GM23338 (cell line): Measurements from ENCODE around the gene PSEN2. TPM values are rescaled to one million over a fixed set of nuclear protein-coding genes. Genes with fewer than 3 reads are reported as not detected.

Source experiments
- ATAC-seq: fragments of 200-7000 bp; cut with Tn5 transposase; 3 replicates; pipeline ENCODE4 v1.9.1; 2020
- DNase-seq: peaks from one replicate; pipeline ENCODE4 v3.0.0-alpha.2; 2015; ENCODE audit warnings: low spot score
- H2AFZ ChIP-seq: fragments of 200-600 bp; sonication (generic); 2 replicates; pipeline ENCODE4 v1.8.0; 2016; ENCODE audit warnings: antibody characterized with exemption, mild to moderate bottlenecking, moderate library complexity
- H3F3A ChIP-seq: fragments of 200-600 bp; sonication (generic); replicated peaks from 2 replicates; pipeline ENCODE4 v1.8.0; 2017; ENCODE audit warnings: antibody characterized with exemption, mixed run types, low read depth
- H3K27ac ChIP-seq: fragments of 200-600 bp; sonication (generic); 2 replicates; pipeline ENCODE4 v1.6.1; 2016; ENCODE audit warnings: low read depth
- H3K27me3 ChIP-seq: fragments of 200-600 bp; sonication (generic); 2 replicates; pipeline ENCODE4 v1.8.0; 2016; ENCODE audit warnings: mild to moderate bottlenecking, mixed run types, moderate library complexity; ENCODE audit not compliant: insufficient read depth
- H3K36me3 ChIP-seq: fragments of 200-600 bp; sonication (generic); 2 replicates; pipeline ENCODE4 v1.8.0; 2016; ENCODE audit warnings: mild to moderate bottlenecking; ENCODE audit not compliant: insufficient read depth
- H3K4me1 ChIP-seq: fragments of 200-600 bp; sonication (generic); 2 replicates; pipeline ENCODE4 v1.8.0; 2016; ENCODE audit warnings: mild to moderate bottlenecking, moderate library complexity; ENCODE audit not compliant: insufficient read depth
- H3K4me2 ChIP-seq: fragments of 200-600 bp; sonication (generic); 2 replicates; pipeline ENCODE4 v1.7.1; 2017; ENCODE audit warnings: mixed run types
- H3K4me3 ChIP-seq: fragments of 200-600 bp; sonication (generic); 2 replicates; pipeline ENCODE4 v1.6.1; 2016; ENCODE audit warnings: mixed run types
- H3K79me2 ChIP-seq: fragments of 200-600 bp; sonication (generic); replicated peaks from 2 replicates; pipeline ENCODE4 v1.8.0; 2017; ENCODE audit warnings: mild to moderate bottlenecking; ENCODE audit not compliant: insufficient read depth
- H3K9me2 ChIP-seq: fragments of 200-600 bp; sonication (generic); 2 replicates; pipeline ENCODE4 v1.8.0; 2017; ENCODE audit not compliant: insufficient read depth
- H4K20me1 ChIP-seq: fragments of 200-600 bp; sonication (generic); replicated peaks from 2 replicates; pipeline ENCODE4 v1.8.0; 2017; ENCODE audit warnings: mild to moderate bottlenecking; ENCODE audit not compliant: insufficient read depth
- H3K27ac Mint-ChIP-seq: 2 replicates; pipeline ENCODE4 v1.8.0; 2020; ENCODE audit warnings: inconsistent platforms, mild to moderate bottlenecking, moderate library complexity, mixed read lengths
- H3K27me3 Mint-ChIP-seq: 3 replicates; pipeline ENCODE4 v1.8.0; 2022; ENCODE audit warnings: low read depth, mild to moderate bottlenecking, moderate library complexity, mixed read lengths, inconsistent platforms; ENCODE audit not compliant: insufficient read depth, poor library complexity
- H3K36me3 Mint-ChIP-seq: 3 replicates; pipeline ENCODE4 v1.8.0; 2021; ENCODE audit warnings: low read depth, mild to moderate bottlenecking, inconsistent platforms, moderate library complexity, mixed read lengths
- H3K4me1 Mint-ChIP-seq: 3 replicates; pipeline ENCODE4 v1.8.0; 2020; ENCODE audit warnings: mild to moderate bottlenecking, inconsistent platforms, mixed read lengths
- H3K4me3 Mint-ChIP-seq: 3 replicates; pipeline ENCODE4 v1.8.0; 2021; ENCODE audit warnings: moderate library complexity, mild to moderate bottlenecking, inconsistent platforms, mixed read lengths
- H3K9me3 Mint-ChIP-seq: 3 replicates; pipeline ENCODE4 v1.8.0; 2020; ENCODE audit warnings: moderate library complexity, mild to moderate bottlenecking, inconsistent platforms, mixed read lengths
- CREB1 ChIP-seq: fragments of 250-450 bp; sonication (Bioruptor Pico); IDR thresholded peaks from 2 replicates; pipeline ENCODE4 v1.5.0; 2020; ENCODE audit warnings: low read depth, mild to moderate bottlenecking, moderate library complexity
- EZH2phosphoT487 ChIP-seq: fragments of 200-600 bp; sonication (generic); IDR thresholded peaks from one replicate; pipeline ENCODE4 v1.8.1; 2018; ENCODE audit warnings: antibody characterized with exemption; ENCODE audit not compliant: unreplicated experiment
- NANOG ChIP-seq: IDR thresholded peaks from 2 replicates; pipeline ENCODE4 v1.6.1; 2016; ENCODE audit warnings: antibody characterized with exemption, borderline replicate concordance
- POLR2AphosphoS5 ChIP-seq: IDR thresholded peaks from 2 replicates; pipeline ENCODE4 v1.6.1; 2016; ENCODE audit warnings: antibody characterized with exemption, low read depth
- STAT1 ChIP-seq: IDR thresholded peaks from one replicate; pipeline ENCODE4 v1.6.1; 2016; ENCODE audit warnings: antibody characterized with exemption; ENCODE audit not compliant: unreplicated experiment
- ZNF331 ChIP-seq: fragments of 250-450 bp; sonication (Bioruptor Pico); IDR thresholded peaks from 2 replicates; pipeline ENCODE4 v1.5.0; 2020; ENCODE audit warnings: low read depth, mild to moderate bottlenecking, moderate library complexity
- polyA plus RNA-seq: library from polyadenylated mRNA; unstranded; fragments of >200 nt; fragmentation: Nextera tagmentation; extraction: Ambion mirVana; gene quantifications from 2 replicates; pipeline ENCODE4 v1.2.1, GENCODE V29; 2016
- total RNA-seq: library from RNA; depleted of rRNA; stranded (reverse); fragments of >200 nt; shearing (Covaris generic); gene quantifications from 2 replicates; pipeline ENCODE4 v1.2.3, GENCODE V29; 2014
- TF ChIP-seq, protein P1 (sequence below): fragments of 250-450 bp; sonication (Bioruptor Pico); IDR thresholded peaks from 2 replicates; pipeline ENCODE4 v1.5.0; 2020; ENCODE audit warnings: mild to moderate bottlenecking, moderate library complexity
- TF ChIP-seq, protein P2 (sequence below), 2 experiments: fragments of 200-600 bp in 1 of 2; sonication (generic) in 1 of 2; conservative IDR thresholded peaks; 2 replicates each; pipeline versions ENCODE4 v1.5.1 to v1.6.1; 2016 to 2017; ENCODE audit warnings: antibody characterized with exemption in 2 of 2, low read depth in 2 of 2, mild to moderate bottlenecking in 2 of 2, moderate library complexity in 1 of 2

PSEN2 gene
- total and polyA plus RNA-seq, 2 experiments from 2014 or later: 10.0 to 22.1 TPM

DNA sequence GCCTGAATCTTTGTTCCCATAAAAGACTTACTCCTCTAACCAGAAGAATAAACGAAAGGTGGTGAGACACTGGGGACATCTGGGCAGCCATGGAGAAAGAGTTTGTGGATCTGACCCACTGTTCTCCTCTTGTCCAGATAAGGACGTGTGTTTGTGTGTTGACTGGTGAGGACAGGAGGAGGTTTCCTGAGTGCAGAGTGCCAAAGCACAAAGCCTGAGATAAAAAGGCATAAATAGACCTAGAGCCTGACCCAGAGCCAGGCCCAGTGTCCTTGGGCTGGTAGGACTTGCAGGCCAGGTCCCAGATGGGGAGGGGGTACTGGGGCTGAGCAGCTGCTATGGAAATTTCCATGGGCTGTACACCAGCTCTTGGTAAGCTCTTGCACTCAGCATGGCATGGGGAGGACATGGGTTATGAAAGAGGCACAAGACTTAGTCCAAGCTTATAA is 50.1 kb downstream of the PSEN2 start (continued):
- TF ChIP-seq, protein P1, sequence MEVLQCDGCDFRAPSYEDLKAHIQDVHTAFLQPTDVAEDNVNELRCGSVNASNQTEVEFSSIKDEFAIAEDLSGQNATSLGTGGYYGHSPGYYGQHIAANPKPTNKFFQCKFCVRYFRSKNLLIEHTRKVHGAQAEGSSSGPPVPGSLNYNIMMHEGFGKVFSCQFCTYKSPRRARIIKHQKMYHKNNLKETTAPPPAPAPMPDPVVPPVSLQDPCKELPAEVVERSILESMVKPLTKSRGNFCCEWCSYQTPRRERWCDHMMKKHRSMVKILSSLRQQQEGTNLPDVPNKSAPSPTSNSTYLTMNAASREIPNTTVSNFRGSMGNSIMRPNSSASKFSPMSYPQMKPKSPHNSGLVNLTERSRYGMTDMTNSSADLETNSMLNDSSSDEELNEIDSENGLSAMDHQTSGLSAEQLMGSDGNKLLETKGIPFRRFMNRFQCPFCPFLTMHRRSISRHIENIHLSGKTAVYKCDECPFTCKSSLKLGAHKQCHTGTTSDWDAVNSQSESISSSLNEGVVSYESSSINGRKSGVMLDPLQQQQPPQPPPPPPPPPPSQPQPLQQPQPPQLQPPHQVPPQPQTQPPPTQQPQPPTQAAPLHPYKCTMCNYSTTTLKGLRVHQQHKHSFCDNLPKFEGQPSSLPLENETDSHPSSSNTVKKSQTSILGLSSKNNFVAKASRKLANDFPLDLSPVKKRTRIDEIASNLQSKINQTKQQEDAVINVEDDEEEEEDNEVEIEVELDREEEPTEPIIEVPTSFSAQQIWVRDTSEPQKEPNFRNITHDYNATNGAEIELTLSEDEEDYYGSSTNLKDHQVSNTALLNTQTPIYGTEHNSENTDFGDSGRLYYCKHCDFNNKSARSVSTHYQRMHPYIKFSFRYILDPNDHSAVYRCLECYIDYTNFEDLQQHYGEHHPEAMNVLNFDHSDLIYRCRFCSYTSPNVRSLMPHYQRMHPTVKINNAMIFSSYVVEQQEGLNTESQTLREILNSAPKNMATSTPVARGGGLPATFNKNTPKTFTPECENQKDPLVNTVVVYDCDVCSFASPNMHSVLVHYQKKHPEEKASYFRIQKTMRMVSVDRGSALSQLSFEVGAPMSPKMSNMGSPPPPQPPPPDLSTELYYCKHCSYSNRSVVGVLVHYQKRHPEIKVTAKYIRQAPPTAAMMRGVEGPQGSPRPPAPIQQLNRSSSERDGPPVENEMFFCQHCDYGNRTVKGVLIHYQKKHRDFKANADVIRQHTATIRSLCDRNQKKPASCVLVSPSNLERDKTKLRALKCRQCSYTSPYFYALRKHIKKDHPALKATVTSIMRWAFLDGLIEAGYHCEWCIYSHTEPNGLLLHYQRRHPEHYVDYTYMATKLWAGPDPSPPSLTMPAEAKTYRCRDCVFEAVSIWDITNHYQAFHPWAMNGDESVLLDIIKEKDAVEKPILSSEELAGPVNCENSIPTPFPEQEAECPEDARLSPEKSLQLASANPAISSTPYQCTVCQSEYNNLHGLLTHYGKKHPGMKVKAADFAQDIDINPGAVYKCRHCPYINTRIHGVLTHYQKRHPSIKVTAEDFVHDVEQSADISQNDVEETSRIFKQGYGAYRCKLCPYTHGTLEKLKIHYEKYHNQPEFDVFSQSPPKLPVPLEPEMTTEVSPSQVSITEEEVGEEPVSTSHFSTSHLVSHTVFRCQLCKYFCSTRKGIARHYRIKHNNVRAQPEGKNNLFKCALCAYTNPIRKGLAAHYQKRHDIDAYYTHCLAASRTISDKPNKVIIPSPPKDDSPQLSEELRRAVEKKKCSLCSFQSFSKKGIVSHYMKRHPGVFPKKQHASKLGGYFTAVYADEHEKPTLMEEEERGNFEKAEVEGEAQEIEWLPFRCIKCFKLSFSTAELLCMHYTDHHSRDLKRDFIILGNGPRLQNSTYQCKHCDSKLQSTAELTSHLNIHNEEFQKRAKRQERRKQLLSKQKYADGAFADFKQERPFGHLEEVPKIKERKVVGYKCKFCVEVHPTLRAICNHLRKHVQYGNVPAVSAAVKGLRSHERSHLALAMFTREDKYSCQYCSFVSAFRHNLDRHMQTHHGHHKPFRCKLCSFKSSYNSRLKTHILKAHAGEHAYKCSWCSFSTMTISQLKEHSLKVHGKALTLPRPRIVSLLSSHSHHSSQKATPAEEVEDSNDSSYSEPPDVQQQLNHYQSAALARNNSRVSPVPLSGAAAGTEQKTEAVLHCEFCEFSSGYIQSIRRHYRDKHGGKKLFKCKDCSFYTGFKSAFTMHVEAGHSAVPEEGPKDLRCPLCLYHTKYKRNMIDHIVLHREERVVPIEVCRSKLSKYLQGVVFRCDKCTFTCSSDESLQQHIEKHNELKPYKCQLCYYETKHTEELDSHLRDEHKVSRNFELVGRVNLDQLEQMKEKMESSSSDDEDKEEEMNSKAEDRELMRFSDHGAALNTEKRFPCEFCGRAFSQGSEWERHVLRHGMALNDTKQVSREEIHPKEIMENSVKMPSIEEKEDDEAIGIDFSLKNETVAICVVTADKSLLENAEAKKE (CRISPR knock-in tag): no peak
- TF ChIP-seq CREB1 (CRISPR knock-in tag) (no peak), STAT1 (no peak), EZH2phosphoT487 (no peak)

DNA sequence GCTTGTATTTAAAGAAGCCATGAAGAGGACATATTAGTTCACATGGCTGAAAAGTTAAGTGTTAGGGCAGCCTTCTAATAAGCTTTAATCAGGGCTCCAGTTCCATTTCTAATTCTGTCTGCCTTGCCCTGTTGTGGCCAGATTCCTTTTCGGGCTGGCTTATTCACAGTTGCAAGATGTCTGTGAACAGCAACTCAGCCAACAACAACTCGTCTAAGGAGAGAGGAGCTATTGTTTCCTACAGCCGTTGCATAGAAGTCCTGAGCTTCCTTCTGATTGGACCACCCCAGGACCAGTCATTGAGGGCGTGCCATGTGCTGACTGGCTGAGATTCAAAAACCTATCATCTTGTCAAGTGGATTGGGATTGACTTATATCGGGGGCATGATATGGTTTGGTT is 51.1 kb downstream of the PSEN2 start:
- H3K27me3 Mint-ChIP-seq: peaks cover 4% of the 10 kb centered on the region
- H3K36me3 Mint-ChIP-seq: 0 out of 3 replicates have a peak, but pooled peaks cover under 1% of the 10 kb centered on the region
- H3K4me1 Mint-ChIP-seq: no peaks in the 10 kb centered on the region
- H3K9me2 ChIP-seq: no peaks in the 10 kb centered on the region
- no peak overlapping the region for H2AFZ ChIP-seq
- no peaks in the 10 kb centered on the region; the same call in 2 of the 3 replicates for H3K9me3 Mint-ChIP-seq
- no peaks in the 10 kb centered on the region for H3K27me3 ChIP-seq
- no peaks in the 10 kb centered on the region for H3F3A ChIP-seq
- H3K4me3 ChIP-seq: no peak overlapping the region
- H3K4me3 Mint-ChIP-seq: no peak overlapping the region
- ATAC-seq: no peak
- DNase-seq: no peak
- H3K4me2 ChIP-seq: no peak overlapping the region
- no peaks in the 10 kb centered on the region for H3K4me1 ChIP-seq
- H3K27ac ChIP-seq: no peak overlapping the region
- H3K79me2 ChIP-seq: no peaks in the 10 kb centered on the region
- no peaks in the 10 kb centered on the region for H4K20me1 ChIP-seq
- no peaks in the 10 kb centered on the region for H3K36me3 ChIP-seq
- no peak overlapping the region for H3K27ac Mint-ChIP-seq
- TF ChIP-seq, protein P1 (CRISPR knock-in tag): no peak
- no peak for TF ChIP-seq ZNF331 (CRISPR knock-in tag)
- TF ChIP-seq, protein P2, sequence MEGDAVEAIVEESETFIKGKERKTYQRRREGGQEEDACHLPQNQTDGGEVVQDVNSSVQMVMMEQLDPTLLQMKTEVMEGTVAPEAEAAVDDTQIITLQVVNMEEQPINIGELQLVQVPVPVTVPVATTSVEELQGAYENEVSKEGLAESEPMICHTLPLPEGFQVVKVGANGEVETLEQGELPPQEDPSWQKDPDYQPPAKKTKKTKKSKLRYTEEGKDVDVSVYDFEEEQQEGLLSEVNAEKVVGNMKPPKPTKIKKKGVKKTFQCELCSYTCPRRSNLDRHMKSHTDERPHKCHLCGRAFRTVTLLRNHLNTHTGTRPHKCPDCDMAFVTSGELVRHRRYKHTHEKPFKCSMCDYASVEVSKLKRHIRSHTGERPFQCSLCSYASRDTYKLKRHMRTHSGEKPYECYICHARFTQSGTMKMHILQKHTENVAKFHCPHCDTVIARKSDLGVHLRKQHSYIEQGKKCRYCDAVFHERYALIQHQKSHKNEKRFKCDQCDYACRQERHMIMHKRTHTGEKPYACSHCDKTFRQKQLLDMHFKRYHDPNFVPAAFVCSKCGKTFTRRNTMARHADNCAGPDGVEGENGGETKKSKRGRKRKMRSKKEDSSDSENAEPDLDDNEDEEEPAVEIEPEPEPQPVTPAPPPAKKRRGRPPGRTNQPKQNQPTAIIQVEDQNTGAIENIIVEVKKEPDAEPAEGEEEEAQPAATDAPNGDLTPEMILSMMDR (conservative IDR thresholded peaks at IDR 0.05; ENCODE audit: low read depth in 2 of 2): no peak
- no peak for TF ChIP-seq NANOG
- TF ChIP-seq POLR2AphosphoS5: no peak
- TF ChIP-seq STAT1: no peak
